NCI-H2171 (cell line): ENCODE measurements around the gene ZNRF1.

Experiments
- DNase-seq: peaks from one replicate; lab custom pipeline; 2025; lab: John Stamatoyannopoulos, UW

The ZNRF1 gene

DNA sequence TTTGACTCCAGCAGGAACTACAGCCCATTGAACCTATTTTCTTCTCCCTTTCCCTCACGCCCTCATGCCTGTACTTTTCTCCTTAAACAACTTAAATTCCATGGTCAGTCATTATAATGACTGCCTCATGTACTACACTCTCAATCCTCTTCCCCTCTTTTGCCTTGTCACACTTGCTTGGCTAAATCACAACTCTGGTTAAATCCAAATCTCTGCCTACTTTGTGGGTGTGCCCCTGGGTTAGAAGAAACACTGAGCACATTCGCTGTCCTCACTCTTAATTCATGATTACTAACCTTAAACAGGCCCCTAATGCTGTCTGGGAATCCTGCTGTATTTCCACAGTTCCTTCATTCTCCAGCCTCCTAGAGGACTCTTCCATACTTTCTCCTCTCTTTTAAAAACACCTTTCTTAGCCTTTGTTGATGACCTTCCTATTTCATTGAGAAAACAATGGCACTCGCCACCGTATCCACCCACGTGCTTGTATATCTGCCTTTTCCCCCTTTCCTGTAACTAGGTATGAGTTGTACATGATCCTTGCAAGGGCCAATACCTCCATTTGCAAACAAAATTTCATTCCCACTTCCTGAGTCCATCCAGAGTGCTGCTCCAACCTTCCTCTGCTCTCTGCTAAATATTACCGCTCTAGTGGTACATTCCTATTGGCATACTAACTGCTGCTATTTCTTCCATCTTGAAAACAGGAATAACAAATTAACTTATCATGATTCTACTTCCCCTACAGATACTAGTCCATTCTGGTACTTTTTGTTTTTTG is 28.9 kb downstream of the ZNRF1 start:
- no peak for DNase-seq

DNA sequence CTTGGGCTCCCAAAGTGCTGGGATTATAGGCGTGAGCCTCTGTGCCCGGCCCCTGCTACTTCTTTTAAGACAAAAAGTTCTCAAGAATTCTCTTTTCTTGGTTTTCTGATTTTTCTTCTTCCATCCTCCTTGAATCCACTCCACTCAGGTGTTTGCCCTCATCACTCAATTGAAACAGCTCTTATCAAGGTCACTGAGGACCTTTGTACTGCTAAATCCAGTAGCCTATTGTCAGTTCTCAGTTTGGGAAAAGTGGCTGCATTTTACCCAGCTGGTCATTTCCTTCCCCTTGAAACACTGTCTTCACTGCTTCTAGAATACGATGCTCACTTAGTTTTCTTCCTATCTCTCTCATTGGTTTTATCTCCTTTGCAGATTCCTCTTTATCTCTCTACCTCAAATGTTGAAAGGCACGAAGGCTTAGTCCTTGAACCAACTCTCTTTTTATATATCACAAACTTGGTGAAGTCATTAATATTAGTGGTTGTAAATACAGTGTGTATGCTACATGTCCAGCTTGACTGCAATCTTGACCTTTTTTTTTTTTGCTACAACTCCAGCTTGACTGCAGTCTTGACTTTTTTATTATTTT is 29.8 kb downstream of the ZNRF1 start:
- no peak for DNase-seq

DNA sequence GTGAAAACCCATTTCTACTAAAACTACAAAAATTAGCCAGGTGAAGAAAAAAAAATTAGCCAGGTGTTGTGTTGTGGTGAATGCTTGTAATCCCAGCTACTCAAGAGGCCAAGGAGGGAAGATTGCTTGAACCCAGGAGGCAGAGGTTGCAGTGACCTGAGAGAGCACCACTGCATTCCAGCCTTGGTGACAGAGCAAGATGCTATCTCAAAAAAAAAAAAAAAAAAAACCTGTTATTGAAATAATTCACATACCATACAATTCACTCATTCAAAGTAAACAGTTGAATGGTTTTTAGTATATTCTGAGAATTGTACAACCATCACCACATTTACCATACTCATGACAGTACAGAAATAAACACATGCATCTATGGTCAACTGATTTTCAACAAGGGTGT is 31.0 kb downstream of the ZNRF1 start:
- no peak for DNase-seq

DNA sequence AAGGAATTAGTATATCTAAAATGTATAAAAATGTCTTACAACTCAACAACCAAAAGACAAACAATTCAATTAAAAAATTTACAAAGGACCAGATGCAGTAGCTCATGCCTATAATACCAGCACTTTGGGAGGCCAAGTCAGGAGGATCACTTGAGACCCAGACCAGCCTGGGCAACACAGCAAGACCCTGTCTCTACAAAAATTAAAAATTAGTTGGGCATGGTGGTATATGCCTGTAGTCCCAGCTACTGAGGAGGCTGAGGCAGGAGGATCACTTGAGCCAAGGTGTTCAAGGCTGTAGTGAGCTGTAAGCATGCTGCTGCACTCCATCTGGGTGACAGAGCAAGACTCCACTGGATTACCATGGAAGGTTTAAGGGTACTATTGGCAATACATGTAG is 33.8 kb downstream of the ZNRF1 start:
- DNase-seq: no peak

DNA sequence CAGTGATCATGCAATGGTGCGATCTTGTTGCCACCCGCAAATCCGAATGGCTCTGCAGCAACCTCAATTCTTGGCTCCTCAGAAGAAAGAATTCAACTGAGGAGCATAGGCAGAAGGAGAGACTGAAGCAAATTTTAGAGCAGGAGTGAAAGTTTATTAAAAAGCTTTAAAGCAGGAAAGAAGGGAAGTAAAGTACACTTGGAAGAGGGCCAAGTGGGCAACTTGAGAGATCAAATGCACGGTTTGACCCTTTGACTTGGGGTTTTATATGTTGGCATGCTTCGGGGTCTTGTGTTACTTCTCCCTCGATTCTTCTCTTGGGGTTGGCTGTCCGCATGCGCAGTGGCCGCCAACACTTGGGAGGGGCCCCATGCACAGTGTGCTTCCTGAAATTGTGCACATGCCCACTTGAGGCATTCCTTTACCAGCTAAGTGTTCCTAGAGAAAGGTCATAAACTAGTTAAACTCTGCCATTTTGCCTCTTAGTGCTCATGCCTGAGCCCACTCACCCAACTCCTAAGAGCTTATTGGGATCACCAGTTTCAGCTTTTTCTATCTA is 36.7 kb downstream of the ZNRF1 start:
- DNase-seq: no peak

DNA sequence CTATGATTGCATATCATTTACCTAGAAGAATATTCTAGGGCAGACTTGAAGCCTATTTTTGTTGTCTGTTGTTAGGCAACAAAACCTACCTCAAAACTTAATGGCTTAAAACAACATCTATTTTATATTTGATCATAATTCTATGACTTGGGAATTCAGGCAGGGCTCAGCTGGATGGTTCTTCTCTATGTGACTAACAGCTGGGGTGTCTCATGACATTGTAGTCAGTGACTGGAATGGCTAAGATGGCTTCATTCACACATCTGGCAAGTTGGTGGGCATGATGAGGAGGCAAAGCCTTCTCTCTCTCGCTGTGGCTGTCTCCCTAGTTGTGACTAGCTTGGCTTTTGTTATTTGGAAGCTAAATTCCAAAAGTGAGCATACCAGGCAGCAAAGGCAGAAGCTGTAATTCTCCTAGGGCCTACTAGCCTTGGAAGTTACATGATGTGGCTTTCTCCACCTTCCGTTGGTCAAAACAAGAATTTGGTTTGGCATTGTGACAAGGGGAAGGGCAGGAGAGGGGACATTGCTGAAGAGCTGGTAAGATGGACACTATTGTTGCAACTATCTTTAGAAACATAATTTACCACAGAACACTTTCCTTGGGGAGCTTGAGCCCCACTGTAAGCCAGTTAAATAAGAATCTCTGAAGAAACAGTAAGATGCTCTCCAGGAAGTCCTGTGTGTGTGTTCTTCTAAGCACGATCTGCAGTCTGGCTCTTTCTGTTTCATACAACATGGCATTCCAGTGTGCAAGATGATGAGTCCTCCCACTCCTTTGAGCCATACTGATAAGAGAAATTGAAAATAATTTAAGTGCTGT is 39.4 kb downstream of the ZNRF1 start:
- no peak for DNase-seq

DNA sequence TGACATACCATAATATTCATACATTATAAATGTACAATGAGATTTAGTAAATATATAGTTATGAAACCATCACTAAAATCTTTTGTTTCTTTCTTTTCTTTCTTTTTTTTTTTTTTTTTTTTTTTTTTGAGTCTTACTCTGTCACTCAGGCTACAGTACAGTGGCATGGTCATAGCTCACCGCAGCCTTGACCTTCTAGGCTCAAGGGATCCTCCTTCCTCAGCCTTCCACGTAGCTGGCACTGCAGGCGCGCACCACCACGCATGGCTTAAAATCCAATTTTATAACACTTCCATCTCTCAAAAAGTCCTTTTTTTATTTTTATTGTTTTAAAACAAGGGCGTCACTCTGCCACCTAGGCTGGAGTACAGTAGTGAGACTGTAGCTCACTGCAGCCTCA is 41.1 kb downstream of the ZNRF1 start:
- no peak for DNase-seq

DNA sequence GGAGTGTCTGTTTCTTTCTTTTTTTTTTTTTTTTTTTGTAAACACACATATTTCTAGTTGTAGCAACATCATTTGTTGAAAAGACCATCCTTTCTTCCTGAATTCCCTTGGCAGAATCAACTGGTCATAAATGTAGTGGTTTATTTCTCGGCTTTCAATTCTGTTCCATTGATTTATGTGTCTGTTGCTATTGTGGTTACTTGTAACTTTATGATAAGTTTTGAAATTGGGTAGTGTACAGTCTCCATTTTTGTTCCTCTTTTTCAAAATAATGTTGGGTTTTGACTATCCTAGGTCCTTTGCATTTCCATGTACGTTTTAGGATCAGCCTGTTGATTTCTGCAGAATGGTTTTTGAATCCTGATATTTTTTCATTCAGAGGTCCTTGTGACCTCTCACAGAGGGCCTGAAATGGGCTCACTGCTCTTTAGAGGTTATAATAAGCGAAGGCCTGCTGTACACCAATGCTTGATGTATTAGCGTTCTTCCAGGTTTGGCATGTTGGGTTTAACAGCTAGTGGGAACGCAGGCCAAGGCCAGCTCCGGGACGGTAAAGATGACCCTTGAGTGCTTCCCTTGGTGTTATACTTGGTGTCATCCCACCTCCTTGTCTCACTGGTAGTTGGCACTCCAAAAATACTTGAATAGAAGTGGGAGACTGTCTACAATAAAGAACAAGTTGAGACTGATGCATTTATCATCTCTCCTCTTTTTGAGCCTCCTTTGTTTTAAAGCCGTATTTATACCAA is 43.8 kb downstream of the ZNRF1 start:
- DNase-seq: no peak

DNA sequence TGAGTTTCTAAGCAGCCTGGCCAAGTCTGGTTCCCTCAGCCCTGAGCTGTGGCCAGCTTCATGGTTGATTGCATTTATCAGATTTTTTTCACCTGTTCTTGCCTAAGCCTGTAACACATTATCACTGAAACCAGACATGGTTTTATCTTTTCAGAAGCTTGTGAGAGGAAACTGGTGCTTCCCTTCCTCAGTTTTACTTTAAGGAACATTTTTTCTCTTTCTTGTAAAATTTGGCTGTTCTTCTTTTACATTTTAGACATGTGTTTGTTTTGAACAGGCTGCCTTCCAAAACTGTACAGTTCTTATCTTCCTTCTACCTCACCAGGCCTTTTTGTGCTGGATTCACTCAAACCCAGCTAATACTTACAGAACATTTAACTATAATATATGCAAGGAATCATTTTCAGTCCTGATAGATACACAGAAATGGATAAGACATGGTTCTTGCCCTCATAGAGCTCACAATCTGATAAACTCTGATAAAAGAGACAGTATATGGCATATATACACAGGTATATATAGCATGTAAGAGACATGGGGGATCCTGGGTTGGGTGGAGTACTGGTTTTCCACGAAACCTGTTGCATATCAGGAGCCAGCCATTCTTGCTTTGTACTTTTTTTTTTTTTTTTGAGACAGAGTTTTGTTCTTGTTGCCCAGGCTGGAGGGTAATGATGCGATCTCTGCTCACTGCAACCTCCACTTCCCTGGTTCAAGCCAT is 44.5 kb downstream of the ZNRF1 start:
- DNase-seq: no peak

DNA sequence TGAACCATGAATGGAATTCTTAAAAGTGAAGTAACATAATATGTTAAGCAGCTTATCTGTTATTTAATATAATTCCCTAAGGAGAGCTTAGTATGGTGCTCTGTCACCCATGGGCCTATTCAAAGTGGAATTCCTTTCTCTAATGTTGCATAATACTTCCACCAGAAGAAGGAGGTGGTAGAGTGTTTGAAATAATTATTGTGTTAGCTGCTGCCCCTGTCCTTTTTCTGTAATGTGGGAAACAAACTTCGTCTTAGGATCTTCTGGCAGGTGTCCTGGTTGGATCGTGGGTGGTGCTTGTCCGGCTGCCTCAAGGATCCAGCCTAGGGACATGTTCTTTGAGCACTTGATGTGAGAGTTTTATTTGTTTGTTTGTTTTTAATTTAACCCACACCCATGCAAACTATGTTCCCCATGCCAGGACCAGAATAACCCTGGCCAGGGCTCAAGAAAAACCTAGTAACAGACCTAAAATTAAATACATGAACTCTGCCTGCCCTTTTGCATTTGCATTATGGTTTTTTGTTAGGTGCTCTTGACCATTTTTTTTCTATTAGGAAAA is 46.1 kb downstream of the ZNRF1 start:
- DNase-seq: no peak

DNA sequence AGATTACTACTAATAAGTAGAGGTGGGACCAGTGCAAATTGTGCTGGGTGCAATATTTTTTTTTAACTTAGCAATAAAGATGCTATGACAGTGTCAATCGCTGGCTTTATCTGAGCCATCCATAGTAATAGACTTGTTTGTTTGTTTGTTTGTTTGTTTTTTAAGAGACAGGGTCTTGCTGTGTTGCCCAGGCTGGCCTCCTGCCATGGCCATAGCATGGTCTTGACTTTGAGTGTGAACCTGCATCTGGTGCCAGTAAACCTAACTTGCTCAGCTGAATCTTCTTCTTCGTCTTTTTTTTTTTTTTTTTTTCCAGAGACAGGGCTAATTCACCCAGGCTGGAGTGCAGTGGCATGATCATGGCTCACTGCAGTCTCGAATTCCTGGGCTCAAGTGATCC is 46.6 kb downstream of the ZNRF1 start:
- no peak for DNase-seq

DNA sequence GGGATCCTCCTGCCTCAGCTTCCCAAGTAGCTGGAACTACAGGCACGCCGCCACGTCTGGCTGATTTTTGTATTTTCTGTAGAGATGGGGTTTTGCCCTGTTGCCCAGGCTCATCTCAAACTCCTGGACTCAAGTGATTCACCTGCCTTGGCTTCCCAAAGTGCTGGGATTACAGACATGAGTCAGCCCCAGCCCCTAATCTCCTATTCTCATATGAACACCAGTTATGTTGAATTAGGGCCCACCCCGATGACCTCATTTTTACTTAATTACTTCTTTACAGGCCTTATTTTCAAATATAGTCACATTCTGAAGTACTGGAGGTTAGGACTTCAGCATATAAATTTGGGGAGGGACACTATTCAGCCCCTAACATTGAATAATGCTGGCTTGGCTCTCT is 49.2 kb downstream of the ZNRF1 start:
- no peak for DNase-seq

DNA sequence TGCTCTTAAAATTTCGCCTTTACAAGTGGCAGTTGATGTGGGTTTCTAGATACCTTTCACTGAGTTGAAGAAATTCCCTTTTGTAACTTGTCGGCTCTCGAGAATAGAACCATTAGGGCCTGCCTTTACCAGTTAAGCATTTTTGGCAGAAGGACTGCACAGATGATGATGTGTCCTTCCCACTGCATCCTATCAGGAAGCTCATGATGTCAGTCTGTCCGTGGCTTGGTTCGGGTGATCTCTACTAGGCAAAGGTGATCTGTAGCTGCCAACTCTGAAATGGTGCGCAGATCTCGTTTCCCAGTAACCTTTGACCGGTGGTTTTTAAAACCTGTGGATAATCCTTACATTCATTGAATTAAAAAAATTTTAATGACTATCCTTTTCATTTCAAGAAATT is 49.7 kb downstream of the ZNRF1 start:
- DNase-seq: no peak

DNA sequence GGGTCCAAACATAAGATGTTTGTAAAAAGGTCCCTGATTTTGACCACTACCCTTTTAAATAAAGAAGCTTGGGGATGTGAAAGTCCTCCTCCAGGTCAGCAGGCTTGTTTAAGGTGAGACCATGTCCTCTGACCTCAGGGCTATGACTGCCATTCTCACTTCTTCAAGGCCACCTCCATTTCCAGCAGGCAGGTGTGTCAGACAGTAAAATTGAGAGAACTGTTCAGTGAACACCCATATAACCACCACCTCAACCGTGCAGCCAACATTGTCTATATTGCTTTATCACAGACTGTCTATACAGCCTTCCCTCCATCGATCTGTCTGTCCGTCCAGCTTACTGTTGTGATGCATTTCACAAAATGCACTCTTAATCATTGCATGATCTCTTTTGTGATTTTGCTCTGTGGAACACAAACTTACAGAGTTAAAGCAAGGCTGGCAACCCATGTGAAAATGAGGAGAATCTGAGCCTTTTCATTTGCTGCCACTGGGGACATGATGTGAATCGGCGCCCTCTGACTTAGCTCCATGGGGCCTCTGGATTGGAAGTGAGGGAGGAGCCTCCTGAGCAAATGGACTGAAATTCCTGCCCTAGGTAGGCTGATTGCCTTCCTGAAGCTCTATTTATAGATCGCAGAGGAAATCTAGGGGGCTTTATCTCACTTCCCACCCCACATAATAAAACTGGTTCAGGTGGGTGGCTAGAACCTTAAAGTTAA is 53.8 kb downstream of the ZNRF1 start:
- DNase-seq: no peak

DNA sequence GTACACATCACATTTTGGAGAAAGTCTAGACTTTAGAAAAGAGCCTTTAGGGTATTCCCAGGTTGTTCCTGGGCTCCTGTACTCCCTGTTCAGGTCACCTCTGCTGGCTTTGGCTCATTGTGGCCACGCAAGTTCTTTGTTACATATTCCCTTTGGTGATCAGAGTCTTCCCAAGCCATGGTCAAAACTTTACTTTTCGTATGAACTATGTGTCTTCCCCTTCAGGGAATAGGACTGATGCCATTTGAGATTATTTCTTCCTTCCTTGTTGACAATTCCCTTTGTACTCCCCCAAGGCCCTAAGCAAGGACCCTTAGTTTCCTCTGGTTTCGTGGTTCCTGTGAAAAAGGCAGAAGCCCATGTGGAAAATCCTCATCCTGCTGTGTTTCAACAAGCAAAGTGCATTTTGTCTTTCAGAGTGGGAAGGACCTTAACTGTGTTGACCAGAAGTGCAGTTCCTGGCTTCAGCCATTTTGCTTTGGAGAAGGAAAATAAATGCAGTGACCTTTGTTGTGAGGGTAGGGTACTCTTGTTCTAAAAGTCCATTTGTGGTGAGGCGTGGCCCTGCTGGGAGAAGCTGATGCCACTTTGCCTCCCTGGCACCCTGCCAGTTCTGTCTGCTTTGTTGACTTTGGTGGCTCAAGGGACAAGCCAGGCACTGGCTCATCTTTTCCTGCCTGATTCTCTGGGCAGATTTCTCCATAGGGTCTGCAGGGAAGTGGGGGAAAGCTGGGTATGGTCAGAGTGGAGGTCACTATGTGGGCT is 55.1 kb downstream of the ZNRF1 start:
- peak; percentile 14 for DNase-seq

DNA sequence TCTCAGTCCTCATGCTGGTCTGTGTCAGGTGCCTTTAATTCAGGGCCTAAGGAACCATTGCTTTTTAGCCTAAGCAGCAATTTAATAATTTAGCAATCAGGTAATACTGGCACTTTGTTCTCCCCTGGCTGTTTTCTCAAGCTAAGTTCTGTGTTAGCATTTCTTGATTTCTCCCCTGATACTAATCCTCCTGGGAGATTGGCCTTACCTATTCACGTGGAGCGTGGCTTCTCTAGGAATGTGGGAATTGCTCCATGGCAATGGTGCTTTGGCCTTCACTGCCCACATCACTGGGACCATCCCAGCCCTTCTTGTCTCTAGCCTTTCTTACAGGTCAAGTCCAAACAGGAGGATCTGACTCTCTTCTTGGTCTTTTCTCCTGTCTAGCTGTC is 55.7 kb downstream of the ZNRF1 start:
- no peak for DNase-seq

DNA sequence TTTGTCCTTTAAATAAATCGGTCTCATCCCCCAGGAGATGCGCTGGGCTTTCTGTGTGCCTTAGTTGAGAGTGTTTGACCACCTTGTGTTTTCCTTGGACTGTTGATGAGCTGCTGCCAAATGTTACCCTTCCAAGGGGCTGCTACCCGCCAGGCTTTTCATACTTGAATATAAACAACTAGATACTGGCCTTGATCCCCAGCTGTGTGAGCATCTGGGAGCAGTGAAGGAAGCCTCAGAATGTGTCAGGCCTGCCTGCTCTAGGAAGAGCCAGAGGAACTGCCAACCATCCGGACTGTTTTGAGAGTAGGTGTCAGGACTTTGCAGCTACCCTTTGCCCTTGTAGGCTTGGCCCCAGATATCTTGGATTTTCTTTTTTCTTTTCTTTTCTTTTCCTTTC is 60.0 kb downstream of the ZNRF1 start:
- DNase-seq: no peak

DNA sequence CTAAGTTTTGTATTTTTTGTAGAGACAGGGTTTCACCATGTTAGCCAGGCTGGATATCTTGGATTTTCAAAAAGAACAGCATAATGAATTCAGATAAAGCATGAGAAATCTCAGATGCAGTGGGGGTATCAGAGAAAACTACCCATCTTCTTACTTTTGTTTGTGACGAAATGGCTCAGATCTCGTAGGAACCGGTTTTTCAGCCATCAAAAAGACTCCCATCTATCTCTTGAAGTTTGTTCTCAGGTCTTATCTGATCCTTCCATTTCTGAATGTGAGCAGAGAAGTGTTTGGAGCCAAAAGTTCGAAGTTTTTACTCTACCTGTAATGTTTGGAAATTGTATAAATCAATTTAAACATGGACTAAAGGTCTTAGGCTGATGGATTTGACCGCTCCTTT is 60.6 kb downstream of the ZNRF1 start:
- no peak for DNase-seq

DNA sequence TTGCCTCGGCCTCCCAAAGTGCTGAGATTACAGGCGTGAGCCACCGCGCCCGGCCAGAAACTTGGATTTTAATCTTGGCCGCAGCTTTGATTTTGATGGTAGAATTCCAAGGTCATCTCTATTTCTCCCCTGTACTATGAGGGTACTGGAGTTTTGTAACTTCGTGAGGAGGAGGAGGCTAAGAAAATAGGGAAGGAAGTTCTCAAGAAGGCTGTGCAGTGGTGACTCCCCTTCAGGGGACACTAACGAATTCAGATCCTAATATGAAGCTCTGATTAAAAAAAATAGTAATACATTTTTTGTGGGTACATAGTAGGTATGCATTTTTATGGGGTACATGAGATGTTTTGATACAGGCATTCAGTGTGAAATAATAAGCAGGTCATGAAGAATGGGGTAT is 61.9 kb downstream of the ZNRF1 start:
- DNase-seq: no peak

DNA sequence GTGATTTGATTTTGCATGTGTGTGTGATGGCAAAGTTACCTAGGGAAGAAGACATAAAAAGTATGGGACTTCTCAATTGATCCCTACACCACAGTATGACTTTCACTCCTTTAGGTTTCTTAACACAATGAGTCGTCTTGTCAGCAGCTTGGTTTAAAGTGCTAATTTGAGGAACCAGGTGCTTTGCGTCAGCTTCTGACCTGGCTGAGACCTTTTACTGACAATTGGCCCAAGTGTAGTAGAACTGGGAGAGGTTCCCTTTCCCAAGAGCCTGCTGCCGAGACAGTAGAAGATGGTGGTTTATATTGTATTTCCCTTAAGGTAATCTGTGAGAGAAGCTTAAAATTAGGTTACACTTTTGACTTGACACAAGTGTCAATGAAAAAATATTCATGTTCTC is 62.8 kb downstream of the ZNRF1 start:
- DNase-seq: no peak
